ENCODE data around the gene SNX10.

Gene SNX10

GRCh38 chr7:26409661-26410547, 118.2 kb downstream of the SNX10 start:
- no peak for DNase-seq

- DNase-seq, result no peak
Observed at GRCh38 chr7:26413007-26413691, 121.5 kb downstream of the SNX10 start.

- no peak for DNase-seq
Observed at GRCh38 chr7:26416004-26416403, 124.3 kb downstream of the SNX10 start.

GRCh38 chr7:26417911-26418413, 126.3 kb downstream of the SNX10 start:
- no peak for DNase-seq

GRCh38 chr7:26419198-26419597, 127.5 kb downstream of the SNX10 start:
- DNase-seq, result no peak

GRCh38 chr7:26420422-26421019, 128.9 kb downstream of the SNX10 start:
- no peak for DNase-seq

GRCh38 chr7:26422761-26423160, 131.1 kb downstream of the SNX10 start:
- DNase-seq, result no peak

- no peak for DNase-seq
Observed at GRCh38 chr7:26423436-26423835, 131.8 kb downstream of the SNX10 start.
